ENCODE results near the gene PLEKHG2.

Gene PLEKHG2

GRCh38 chr19:39463403-39463802, 50.9 kb downstream of the PLEKHG2 start:
- TF ChIP-seq TAF1 (IDR thresholded peaks at IDR 0.05; ENCODE audit: low read depth) (no peak), FOXM1 (IDR thresholded peaks at IDR 0.05; ENCODE audit: borderline replicate concordance, low read depth) (no peak), CEBPB (IDR thresholded peaks at IDR 0.05) (no peak)

DNA sequence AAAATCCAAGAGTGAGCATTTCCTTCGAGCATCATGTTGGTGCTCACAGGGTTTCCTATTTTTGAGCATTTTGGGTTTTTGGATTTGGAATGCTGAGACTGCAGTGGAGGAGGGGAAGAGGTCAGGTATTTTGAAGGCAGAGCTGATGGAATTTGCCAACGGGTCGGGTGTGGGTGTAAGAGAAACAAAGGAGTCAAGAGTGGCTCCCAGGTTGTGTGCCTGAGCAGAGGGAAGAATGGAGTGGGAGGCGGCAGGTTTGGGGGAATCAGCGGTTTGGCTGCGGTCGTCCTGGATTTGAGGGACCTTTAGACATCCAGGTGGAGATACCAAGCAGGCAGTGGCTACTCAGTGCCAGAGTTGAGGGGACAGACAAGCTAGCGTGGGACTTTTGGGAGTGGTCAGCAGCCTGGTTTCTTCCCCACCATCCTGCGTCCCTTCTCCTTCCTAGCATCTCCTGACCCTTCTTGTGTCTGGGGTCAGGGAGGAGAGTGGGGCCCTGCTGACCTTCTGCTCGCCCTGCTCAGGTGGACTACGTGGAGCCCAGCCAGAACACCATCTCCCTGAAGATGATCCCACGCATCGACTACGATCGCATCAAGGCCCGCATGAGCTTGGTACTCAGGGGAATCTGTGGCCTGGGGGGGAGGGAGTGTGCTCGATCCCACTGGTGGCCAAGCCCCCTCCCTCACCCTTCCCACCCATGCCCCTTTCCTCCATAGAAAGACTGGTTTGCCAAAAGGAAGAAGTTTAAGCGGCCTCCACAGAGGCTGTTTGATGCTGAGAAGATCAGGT, 53.7 kb downstream of the PLEKHG2 start:
- no peak for TF ChIP-seq EP300 (IDR thresholded peaks at IDR 0.05; ENCODE audit: borderline replicate concordance)

DNA sequence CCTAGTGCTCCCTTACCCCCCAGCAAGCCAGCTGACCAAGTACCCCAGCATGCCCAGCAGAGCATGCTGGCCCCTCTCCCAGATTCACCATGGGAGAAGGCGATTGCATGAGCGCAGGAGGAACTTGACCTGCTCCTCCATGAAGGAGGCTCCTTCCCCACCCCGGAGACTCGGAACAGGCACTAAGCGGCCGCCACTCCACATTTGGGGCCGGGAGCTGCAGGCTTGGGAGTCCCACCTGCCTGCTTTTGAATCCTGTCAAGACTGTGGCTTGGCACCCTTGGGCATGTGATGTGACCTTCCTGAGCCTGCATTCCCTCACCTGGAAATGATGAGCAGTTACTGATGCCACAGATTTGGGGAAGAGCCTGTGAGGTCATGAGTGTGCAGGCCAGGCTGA, 55.5 kb downstream of the PLEKHG2 start:
- TF ChIP-seq RAD21 (IDR thresholded peaks at IDR 0.05; ENCODE audit: low read depth) (no peak), YY1 (IDR thresholded peaks at IDR 0.05; ENCODE audit: low read depth) (no peak), ZBTB7A (IDR thresholded peaks at IDR 0.05; ENCODE audit: low read depth) (no peak), MAX (IDR thresholded peaks at IDR 0.05) (no peak)

DNA sequence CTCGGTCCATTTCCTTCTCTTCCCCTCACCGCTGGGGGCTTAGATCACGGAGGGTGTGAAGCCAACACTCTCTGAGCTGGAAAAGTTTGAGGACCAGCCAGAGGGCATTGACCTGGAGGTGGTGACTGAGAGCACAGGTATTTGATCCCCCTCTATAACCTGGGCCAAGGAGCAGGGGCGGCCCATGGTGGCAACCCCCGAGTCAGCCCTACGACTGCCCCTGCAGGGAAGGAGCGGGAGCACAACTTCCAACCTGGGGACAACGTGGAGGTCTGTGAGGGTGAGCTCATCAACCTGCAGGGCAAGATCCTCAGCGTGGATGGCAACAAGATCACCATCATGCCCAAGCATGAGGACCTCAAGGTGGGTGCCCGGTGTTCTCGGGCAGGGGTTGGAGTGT, 56.6 kb downstream of the PLEKHG2 start:
- TF ChIP-seq YY1 (IDR thresholded peaks at IDR 0.05; ENCODE audit: low read depth): no peak
- no peak for TF ChIP-seq TEAD4 (IDR thresholded peaks at IDR 0.05)
- no peak for TF ChIP-seq NFIC (IDR thresholded peaks at IDR 0.05)
- TF ChIP-seq EGR1 (IDR thresholded peaks at IDR 0.05): no peak
- TF ChIP-seq USF1 (IDR thresholded peaks at IDR 0.05): no peak
- no peak for TF ChIP-seq EP300 (IDR thresholded peaks at IDR 0.05; ENCODE audit: borderline replicate concordance)
- no peak for TF ChIP-seq ZBTB7A (IDR thresholded peaks at IDR 0.05; ENCODE audit: low read depth)
- TF ChIP-seq CEBPB (IDR thresholded peaks at IDR 0.05): no peak
- TF ChIP-seq, protein P1, sequence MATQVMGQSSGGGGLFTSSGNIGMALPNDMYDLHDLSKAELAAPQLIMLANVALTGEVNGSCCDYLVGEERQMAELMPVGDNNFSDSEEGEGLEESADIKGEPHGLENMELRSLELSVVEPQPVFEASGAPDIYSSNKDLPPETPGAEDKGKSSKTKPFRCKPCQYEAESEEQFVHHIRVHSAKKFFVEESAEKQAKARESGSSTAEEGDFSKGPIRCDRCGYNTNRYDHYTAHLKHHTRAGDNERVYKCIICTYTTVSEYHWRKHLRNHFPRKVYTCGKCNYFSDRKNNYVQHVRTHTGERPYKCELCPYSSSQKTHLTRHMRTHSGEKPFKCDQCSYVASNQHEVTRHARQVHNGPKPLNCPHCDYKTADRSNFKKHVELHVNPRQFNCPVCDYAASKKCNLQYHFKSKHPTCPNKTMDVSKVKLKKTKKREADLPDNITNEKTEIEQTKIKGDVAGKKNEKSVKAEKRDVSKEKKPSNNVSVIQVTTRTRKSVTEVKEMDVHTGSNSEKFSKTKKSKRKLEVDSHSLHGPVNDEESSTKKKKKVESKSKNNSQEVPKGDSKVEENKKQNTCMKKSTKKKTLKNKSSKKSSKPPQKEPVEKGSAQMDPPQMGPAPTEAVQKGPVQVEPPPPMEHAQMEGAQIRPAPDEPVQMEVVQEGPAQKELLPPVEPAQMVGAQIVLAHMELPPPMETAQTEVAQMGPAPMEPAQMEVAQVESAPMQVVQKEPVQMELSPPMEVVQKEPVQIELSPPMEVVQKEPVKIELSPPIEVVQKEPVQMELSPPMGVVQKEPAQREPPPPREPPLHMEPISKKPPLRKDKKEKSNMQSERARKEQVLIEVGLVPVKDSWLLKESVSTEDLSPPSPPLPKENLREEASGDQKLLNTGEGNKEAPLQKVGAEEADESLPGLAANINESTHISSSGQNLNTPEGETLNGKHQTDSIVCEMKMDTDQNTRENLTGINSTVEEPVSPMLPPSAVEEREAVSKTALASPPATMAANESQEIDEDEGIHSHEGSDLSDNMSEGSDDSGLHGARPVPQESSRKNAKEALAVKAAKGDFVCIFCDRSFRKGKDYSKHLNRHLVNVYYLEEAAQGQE (IDR thresholded peaks at IDR 0.05; ENCODE audit: low read depth): no peak
- TF ChIP-seq MAX (IDR thresholded peaks at IDR 0.05): no peak
- TF ChIP-seq RAD21 (IDR thresholded peaks at IDR 0.05; ENCODE audit: low read depth): no peak
- TF ChIP-seq CREB1 (IDR thresholded peaks at IDR 0.05; ENCODE audit: low read depth): no peak
- TF ChIP-seq TCF12 (IDR thresholded peaks at IDR 0.05; ENCODE audit: low read depth): no peak
- no peak for TF ChIP-seq TAF1 (IDR thresholded peaks at IDR 0.05; ENCODE audit: low read depth)
- no peak for TF ChIP-seq FOXM1 (IDR thresholded peaks at IDR 0.05; ENCODE audit: borderline replicate concordance, low read depth)

GRCh38 chr19:39469567-39469966, 57.1 kb downstream of the PLEKHG2 start:
- no peak for TF ChIP-seq NFIC (IDR thresholded peaks at IDR 0.05)
- no peak for TF ChIP-seq EP300 (IDR thresholded peaks at IDR 0.05; ENCODE audit: borderline replicate concordance)
- TF ChIP-seq, protein P1 (IDR thresholded peaks at IDR 0.05; ENCODE audit: low read depth): no peak
- no peak for TF ChIP-seq USF1 (IDR thresholded peaks at IDR 0.05)
- no peak for TF ChIP-seq ZBTB7A (IDR thresholded peaks at IDR 0.05; ENCODE audit: low read depth)
- no peak for TF ChIP-seq CREB1 (IDR thresholded peaks at IDR 0.05; ENCODE audit: low read depth)
- no peak for TF ChIP-seq TAF1 (IDR thresholded peaks at IDR 0.05; ENCODE audit: low read depth)
- no peak for TF ChIP-seq MAX (IDR thresholded peaks at IDR 0.05)
- no peak for TF ChIP-seq TCF12 (IDR thresholded peaks at IDR 0.05; ENCODE audit: low read depth)
- TF ChIP-seq RAD21 (IDR thresholded peaks at IDR 0.05; ENCODE audit: low read depth): no peak
- TF ChIP-seq EGR1 (IDR thresholded peaks at IDR 0.05): no peak
- no peak for TF ChIP-seq TEAD4 (IDR thresholded peaks at IDR 0.05)
- no peak for TF ChIP-seq FOXM1 (IDR thresholded peaks at IDR 0.05; ENCODE audit: borderline replicate concordance, low read depth)
- TF ChIP-seq YY1 (IDR thresholded peaks at IDR 0.05; ENCODE audit: low read depth): no peak
- no peak for TF ChIP-seq CEBPB (IDR thresholded peaks at IDR 0.05)

GRCh38 chr19:39470724-39471339, 58.4 kb downstream of the PLEKHG2 start:
- no peak for TF ChIP-seq CREB1 (IDR thresholded peaks at IDR 0.05; ENCODE audit: low read depth)
- TF ChIP-seq, protein P1 (IDR thresholded peaks at IDR 0.05; ENCODE audit: low read depth): no peak
- no peak for TF ChIP-seq EGR1 (IDR thresholded peaks at IDR 0.05)
- TF ChIP-seq CEBPB (IDR thresholded peaks at IDR 0.05): no peak
- TF ChIP-seq NFIC (IDR thresholded peaks at IDR 0.05): no peak
- no peak for TF ChIP-seq USF1 (IDR thresholded peaks at IDR 0.05)
- TF ChIP-seq EP300 (IDR thresholded peaks at IDR 0.05; ENCODE audit: borderline replicate concordance): no peak
- no peak for TF ChIP-seq FOXM1 (IDR thresholded peaks at IDR 0.05; ENCODE audit: borderline replicate concordance, low read depth)
- TF ChIP-seq TEAD4 (IDR thresholded peaks at IDR 0.05): no peak
- no peak for TF ChIP-seq TCF12 (IDR thresholded peaks at IDR 0.05; ENCODE audit: low read depth)
- no peak for TF ChIP-seq ZBTB7A (IDR thresholded peaks at IDR 0.05; ENCODE audit: low read depth)
- TF ChIP-seq RAD21 (IDR thresholded peaks at IDR 0.05; ENCODE audit: low read depth): no peak
